Measurements from ENCODE around the gene CLBA1.

GRCh38 chr14:104977681-104978653 lies 7.6 kb upstream of the CLBA1 start, which contains the start of gene AHNAK2:
- TF ChIP-seq EZH2 (IDR thresholded peaks at IDR 0.05; ENCODE audit: insufficient read depth, poor library complexity, severe bottlenecking): no peak
- no peak for TF ChIP-seq EZH2phosphoT487 (IDR thresholded peaks at IDR 0.05; ENCODE audit: insufficient read depth, low read depth)

Measured in GM23248 (cell line).